GM21526 (cell line): ENCODE measurements around the gene ZNHIT2.
"Not testable (repeated sequence)": the region's sequence is repeated elsewhere in the genome, so short reads cannot be mapped to it uniquely, and the experiment has no call there.

ENCODE experiments used
- ATAC-seq: cut with Tn5 transposase; IDR thresholded peaks from one replicate; pipeline ENCODE4 v1.9.1; 2021; ENCODE audit warnings: moderate library complexity; ENCODE audit not compliant: unreplicated experiment, low FRiP score

Gene ZNHIT2

GRCh38 chr11:65121447-65121864, 4.0 kb upstream of the ZNHIT2 start:
- ATAC-seq: no peak

- ATAC-seq: no peak
Observed at GRCh38 chr11:65120831-65121230, 3.3 kb upstream of the ZNHIT2 start.

- ATAC-seq: no peak
Observed at GRCh38 chr11:65119670-65119995, 2.1 kb upstream of the ZNHIT2 start.

GRCh38 chr11:65118891-65119669, 1.6 kb upstream of the ZNHIT2 start:
- not testable (repeated sequence) for ATAC-seq

GRCh38 chr11:65118097-65118837, 766 bp upstream of the ZNHIT2 start:
- no peak for ATAC-seq

GRCh38 chr11:65116370-65117205, 913 bp downstream of the ZNHIT2 start:
- no peak for ATAC-seq

- no peak for ATAC-seq
Observed at GRCh38 chr11:65115361-65116082, 2.0 kb downstream of the ZNHIT2 start.

- ATAC-seq: no peak
Observed at GRCh38 chr11:65114538-65115171, 2.8 kb downstream of the ZNHIT2 start.

GRCh38 chr11:65113839-65114238, 3.7 kb downstream of the ZNHIT2 start:
- no peak for ATAC-seq

GRCh38 chr11:65113361-65113756, 4.1 kb downstream of the ZNHIT2 start:
- ATAC-seq: no peak

GRCh38 chr11:65112546-65113360, 4.7 kb downstream of the ZNHIT2 start:
- no peak for ATAC-seq

GRCh38 chr11:65111744-65112545, 5.6 kb downstream of the ZNHIT2 start, which contains the start of gene TM7SF2:
Gene TM7SF2 (plus strand): TSS chr11:65111872. CDS start chr11:65112016, 144 bp downstream.
- peak; percentile 48 for ATAC-seq

GRCh38 chr11:65111159-65111743, 6.2 kb downstream of the ZNHIT2 start:
- ATAC-seq: no peak

GRCh38 chr11:65110354-65110861, 7.1 kb downstream of the ZNHIT2 start:
- ATAC-seq: no peak

GRCh38 chr11:65109231-65110198, 8.0 kb downstream of the ZNHIT2 start:
- ATAC-seq: no peak

GRCh38 chr11:65108469-65109123, 8.9 kb downstream of the ZNHIT2 start:
- ATAC-seq: no peak
